GM23338 (cell line): ENCODE measurements around the gene SC5D.

Experiments
- CREB1 ChIP-seq: fragments of 250-450 bp; sonication (Bioruptor Pico); IDR thresholded peaks from 2 replicates; pipeline ENCODE4 v1.5.0; 2020; ENCODE audit warnings: low read depth, mild to moderate bottlenecking, moderate library complexity
- CTCF ChIP-seq, 2 experiments: fragments of 200-600 bp in 1 of 2; sonication (generic) in 1 of 2; conservative IDR thresholded peaks; 2 replicates each; pipeline versions ENCODE4 v1.5.1 to v1.6.1; 2016 to 2017; ENCODE audit warnings: antibody characterized with exemption in 2 of 2, low read depth in 2 of 2, mild to moderate bottlenecking in 2 of 2, moderate library complexity in 1 of 2
- EZH2 ChIP-seq: fragments of 200-600 bp; sonication (generic); IDR thresholded peaks from one replicate; pipeline ENCODE4 v1.8.0; 2017; ENCODE audit warnings: antibody characterized with exemption, mild to moderate bottlenecking, low read depth; ENCODE audit not compliant: unreplicated experiment
- EZH2phosphoT487 ChIP-seq: fragments of 200-600 bp; sonication (generic); IDR thresholded peaks from one replicate; pipeline ENCODE4 v1.8.1; 2018; ENCODE audit warnings: antibody characterized with exemption; ENCODE audit not compliant: unreplicated experiment
- NANOG ChIP-seq: IDR thresholded peaks from 2 replicates; pipeline ENCODE4 v1.6.1; 2016; ENCODE audit warnings: antibody characterized with exemption, borderline replicate concordance
- POLR2AphosphoS5 ChIP-seq: IDR thresholded peaks from 2 replicates; pipeline ENCODE4 v1.6.1; 2016; ENCODE audit warnings: antibody characterized with exemption, low read depth
- REST ChIP-seq: IDR thresholded peaks from one replicate; pipeline ENCODE4 v1.6.1; 2018; ENCODE audit warnings: antibody characterized with exemption; ENCODE audit not compliant: unreplicated experiment
- ZNF114 ChIP-seq: fragments of 250-450 bp; sonication (Bioruptor Pico); IDR thresholded peaks from 2 replicates; pipeline ENCODE4 v1.5.0; 2020; ENCODE audit warnings: mild to moderate bottlenecking, moderate library complexity

- no peak for TF ChIP-seq CTCF (conservative IDR thresholded peaks at IDR 0.05; ENCODE audit: low read depth in 2 of 2)
- no peak for TF ChIP-seq ZNF114 (CRISPR knock-in tag)
- no peak for TF ChIP-seq EZH2
- no peak for TF ChIP-seq CREB1 (CRISPR knock-in tag)
- TF ChIP-seq POLR2AphosphoS5 = no peak
- no peak for TF ChIP-seq NANOG
- no peak for TF ChIP-seq REST
- no peak for TF ChIP-seq EZH2phosphoT487
These were observed 2.9 kb downstream of the SC5D start for GRCh38 chr11:121295246-121296029.
